ENCODE measurements around the gene PTPRG. TPM values are rescaled to one million over a fixed set of nuclear protein-coding genes. Genes with fewer than 3 reads are reported as not detected.

Gene PTPRG
- total RNA-seq, 3 donors from 2014 or later, result 0.10 to 0.19 (median 0.13) TPM

DNA sequence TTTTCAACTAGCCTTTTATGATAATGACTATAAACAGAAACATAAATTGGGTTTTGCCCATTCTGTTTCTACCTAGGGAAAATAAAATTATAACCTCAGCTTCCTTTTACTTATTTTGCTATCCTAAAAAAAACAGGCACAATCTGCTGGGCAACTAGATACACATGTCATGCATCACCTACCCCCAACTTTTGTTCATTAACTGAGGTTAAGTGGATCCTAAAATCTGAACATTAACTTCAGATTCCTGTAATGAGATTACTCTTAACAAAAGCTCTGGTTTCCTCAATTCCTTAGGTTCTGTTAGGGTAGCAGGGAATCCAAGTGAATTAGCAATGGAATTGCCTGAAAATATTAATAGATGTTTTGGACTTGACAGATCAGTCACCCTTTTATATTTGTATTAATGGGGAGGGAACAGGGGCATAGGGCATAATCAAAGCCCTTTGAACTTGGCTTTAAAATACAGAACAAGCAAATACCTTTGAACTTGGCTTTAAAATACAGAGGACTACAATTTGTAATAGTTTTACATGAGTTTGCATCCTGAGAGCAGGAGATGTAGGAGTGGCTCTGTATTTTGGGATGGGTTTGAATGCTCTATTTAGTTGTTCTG, 705.4 kb downstream of the PTPRG start:
- Mint-ChIP-seq H3K9me3 (no peaks in the 10 kb centered on the region), H3K36me3 (ENCODE audit: insufficient read depth) (no peaks in the 10 kb centered on the region), H3K4me3 (no peak overlapping the region), H3K4me1 (ENCODE audit: low read depth) (no peaks in the 10 kb centered on the region), H3K27me3 (ENCODE audit: low read depth) (peaks cover 4% of the 10 kb centered on the region)
- ATAC-seq (no peak), DNase-seq (no peak)

- no peak for DNase-seq
- Mint-ChIP-seq H3K4me3 (no peak overlapping the region), H3K9me3 (no peaks in the 10 kb centered on the region), H3K4me1 (ENCODE audit: low read depth) (no peaks in the 10 kb centered on the region), H3K27me3 (ENCODE audit: low read depth) (no peaks in the 10 kb centered on the region), H3K36me3 (ENCODE audit: insufficient read depth) (no peaks in the 10 kb centered on the region)
- ATAC-seq, result no peak
Measured at GRCh38 chr3:62276658-62277180, 715.3 kb downstream of the PTPRG start.

DNA sequence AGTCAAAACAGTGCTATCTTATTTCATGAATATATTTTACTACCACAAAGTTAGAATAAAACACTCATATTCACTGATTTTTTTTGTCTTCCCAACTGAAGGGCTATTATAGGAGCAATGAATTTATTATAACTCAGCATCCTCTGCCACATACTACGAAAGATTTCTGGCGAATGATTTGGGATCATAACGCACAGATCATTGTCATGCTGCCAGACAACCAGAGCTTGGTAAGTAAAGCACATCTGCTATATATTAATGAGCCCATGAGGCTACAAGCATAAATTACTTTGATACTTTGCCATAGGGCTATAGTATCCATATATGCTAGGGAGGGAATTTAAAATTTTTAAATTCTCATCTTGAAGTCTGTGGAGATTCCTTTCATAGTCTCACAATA, 716.1 kb downstream of the PTPRG start:
- Mint-ChIP-seq H3K36me3 (ENCODE audit: insufficient read depth) (no peaks in the 10 kb centered on the region), H3K27me3 (ENCODE audit: low read depth) (no peaks in the 10 kb centered on the region), H3K4me3 (no peak overlapping the region), H3K4me1 (ENCODE audit: low read depth) (no peaks in the 10 kb centered on the region), H3K9me3 (no peaks in the 10 kb centered on the region)
- DNase-seq (no peak), ATAC-seq (no peak)

DNA sequence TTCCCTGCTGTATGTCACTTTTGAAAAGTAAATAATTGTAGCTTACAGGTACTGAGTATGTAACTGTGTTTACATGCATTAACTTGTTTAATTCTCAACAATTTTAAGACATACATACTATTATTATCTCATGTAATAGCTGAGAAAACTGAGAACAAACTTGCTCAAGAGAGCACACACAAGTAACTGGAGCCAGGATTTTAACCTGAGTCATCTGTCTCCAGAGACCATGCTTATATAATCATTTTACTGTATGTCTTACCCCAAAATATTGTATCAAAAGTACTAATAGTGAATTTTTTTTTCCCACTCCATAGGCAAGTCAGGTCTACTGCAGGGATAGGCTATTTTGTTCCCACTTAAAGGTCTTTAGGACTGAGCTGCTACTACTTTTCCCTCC, 716.6 kb downstream of the PTPRG start:
- Mint-ChIP-seq H3K9me3 (no peaks in the 10 kb centered on the region), H3K4me1 (ENCODE audit: low read depth) (no peaks in the 10 kb centered on the region), H3K27me3 (ENCODE audit: low read depth) (no peaks in the 10 kb centered on the region), H3K36me3 (ENCODE audit: insufficient read depth) (no peaks in the 10 kb centered on the region), H3K4me3 (no peak overlapping the region)
- ATAC-seq (no peak), DNase-seq (no peak)

DNA sequence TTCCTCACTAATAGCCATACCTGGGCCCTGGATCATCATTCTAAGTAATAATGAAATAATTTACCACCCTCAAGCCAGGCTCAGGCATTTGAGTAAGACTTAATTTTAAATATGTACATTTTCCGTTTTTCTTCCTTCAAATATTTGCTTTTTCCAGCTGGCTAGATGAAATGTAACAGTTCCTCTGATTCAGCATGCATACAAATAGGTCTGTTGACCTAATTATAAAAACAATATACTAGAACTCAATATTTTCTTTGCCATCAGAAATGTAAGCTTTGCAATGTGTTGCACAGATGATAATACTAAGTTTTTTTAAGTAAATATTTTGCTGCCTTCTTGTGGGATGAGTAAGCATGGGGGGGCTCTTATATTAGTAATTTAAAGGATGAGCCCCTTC, 720.4 kb downstream of the PTPRG start:
- Mint-ChIP-seq H3K36me3 (ENCODE audit: insufficient read depth) (no peaks in the 10 kb centered on the region), H3K4me1 (ENCODE audit: low read depth) (no peaks in the 10 kb centered on the region), H3K27me3 (ENCODE audit: low read depth) (no peaks in the 10 kb centered on the region), H3K4me3 (no peak overlapping the region), H3K9me3 (no peaks in the 10 kb centered on the region)
- no peak for DNase-seq
- ATAC-seq, result no peak

GRCh38 chr3:62284442-62284841, 723.1 kb downstream of the PTPRG start:
- Mint-ChIP-seq H3K4me1 (ENCODE audit: low read depth) (no peaks in the 10 kb centered on the region), H3K4me3 (no peak overlapping the region), H3K27me3 (ENCODE audit: low read depth) (no peaks in the 10 kb centered on the region), H3K36me3 (ENCODE audit: insufficient read depth) (no peaks in the 10 kb centered on the region), H3K9me3 (no peaks in the 10 kb centered on the region)
- ATAC-seq (no peak), DNase-seq (no peak)

DNA sequence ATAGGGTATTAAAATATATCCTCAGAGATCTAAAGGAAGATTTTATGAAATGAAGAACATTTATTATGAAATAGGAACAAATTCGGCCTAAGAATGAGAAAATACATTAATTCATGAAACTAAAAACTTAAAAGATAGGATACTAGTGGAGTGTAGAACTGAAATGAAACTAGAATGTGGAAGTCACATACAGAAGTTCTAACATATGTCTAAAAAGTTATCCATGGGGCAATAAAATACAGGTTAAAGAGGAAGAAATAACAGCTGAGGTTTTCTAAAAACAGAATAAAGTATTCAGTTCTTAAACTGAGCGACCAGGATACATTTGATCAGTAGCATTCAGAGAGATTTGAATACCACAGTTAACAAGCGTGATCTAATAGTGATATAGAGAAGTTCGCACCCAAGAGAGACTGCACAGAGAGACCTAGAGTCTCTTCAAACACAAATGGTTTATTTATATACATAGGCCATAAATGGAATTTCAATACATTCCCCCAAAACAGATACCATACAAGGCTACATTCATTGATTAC, 726.1 kb downstream of the PTPRG start:
- no peaks in the 10 kb centered on the region for H3K36me3 Mint-ChIP-seq (ENCODE audit: insufficient read depth)
- H3K9me3 Mint-ChIP-seq, result no peaks in the 10 kb centered on the region
- no peaks in the 10 kb centered on the region for H3K27me3 Mint-ChIP-seq (ENCODE audit: low read depth)
- H3K4me3 Mint-ChIP-seq, result no peak overlapping the region
- no peak for ATAC-seq
- H3K4me1 Mint-ChIP-seq (ENCODE audit: low read depth), result no peaks in the 10 kb centered on the region
- no peak for DNase-seq

DNA sequence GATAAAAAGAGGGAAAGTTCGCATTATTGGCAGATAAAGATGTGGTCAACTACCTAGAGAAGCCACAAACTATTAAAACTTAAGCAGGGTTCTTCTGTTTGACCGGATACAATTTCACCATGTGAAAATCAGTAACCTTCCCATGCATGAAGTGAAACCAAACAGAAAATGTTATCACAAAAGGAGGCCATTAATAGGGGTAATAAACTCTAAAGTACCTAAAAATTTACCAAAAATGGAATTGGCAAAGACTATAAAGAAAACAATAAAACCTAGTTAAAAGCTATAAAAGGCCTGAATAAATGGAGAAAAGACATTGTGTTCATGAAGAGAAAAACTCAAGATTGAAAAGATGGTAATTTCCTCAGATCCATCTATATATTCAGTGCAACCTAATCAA, 728.6 kb downstream of the PTPRG start:
- H3K4me1 Mint-ChIP-seq (ENCODE audit: low read depth), result no peaks in the 10 kb centered on the region
- no peaks in the 10 kb centered on the region for H3K27me3 Mint-ChIP-seq (ENCODE audit: low read depth)
- no peak overlapping the region for H3K4me3 Mint-ChIP-seq
- H3K9me3 Mint-ChIP-seq, result no peaks in the 10 kb centered on the region
- no peaks in the 10 kb centered on the region for H3K36me3 Mint-ChIP-seq (ENCODE audit: insufficient read depth)
- DNase-seq, result no peak
- ATAC-seq, result no peak

DNA sequence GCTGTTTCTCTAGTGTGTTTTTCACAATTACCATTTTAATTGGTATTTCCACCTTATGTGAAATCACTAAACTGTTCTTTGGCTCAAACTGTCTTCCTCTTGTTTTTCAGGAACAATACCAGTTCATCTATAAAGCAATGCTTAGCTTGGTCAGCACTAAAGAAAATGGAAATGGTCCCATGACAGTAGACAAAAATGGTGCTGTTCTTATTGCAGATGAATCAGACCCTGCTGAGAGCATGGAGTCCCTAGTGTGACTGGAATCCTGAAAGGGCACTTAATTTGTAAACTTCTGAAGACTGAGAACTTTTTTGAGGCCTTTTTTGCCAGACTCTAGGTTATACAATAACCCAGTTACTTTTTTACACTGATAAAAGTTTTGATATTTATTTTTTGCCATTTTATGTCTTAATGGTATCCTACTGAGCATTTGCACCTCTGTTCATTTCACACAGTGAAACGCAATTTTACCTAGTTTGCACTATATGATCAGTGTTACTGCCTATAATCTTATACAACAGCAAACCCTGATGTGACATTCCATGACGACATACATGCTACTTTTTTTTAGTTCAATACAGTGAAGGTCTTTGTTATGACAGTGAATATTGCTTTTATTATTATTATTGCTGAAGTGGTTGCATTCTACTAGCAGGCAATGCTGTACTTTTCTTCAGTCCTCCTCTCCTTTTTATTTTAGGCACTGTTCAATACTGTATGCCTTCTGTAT, 731.8 kb downstream of the PTPRG start:
- H3K4me1 Mint-ChIP-seq (ENCODE audit: low read depth), result no peaks in the 10 kb centered on the region
- no peak for ATAC-seq
- no peak for DNase-seq
- H3K4me3 Mint-ChIP-seq, result no peak overlapping the region
- H3K9me3 Mint-ChIP-seq, result no peaks in the 10 kb centered on the region
- H3K27me3 Mint-ChIP-seq (ENCODE audit: low read depth), result no peaks in the 10 kb centered on the region
- H3K36me3 Mint-ChIP-seq (ENCODE audit: insufficient read depth), result no peaks in the 10 kb centered on the region

DNA sequence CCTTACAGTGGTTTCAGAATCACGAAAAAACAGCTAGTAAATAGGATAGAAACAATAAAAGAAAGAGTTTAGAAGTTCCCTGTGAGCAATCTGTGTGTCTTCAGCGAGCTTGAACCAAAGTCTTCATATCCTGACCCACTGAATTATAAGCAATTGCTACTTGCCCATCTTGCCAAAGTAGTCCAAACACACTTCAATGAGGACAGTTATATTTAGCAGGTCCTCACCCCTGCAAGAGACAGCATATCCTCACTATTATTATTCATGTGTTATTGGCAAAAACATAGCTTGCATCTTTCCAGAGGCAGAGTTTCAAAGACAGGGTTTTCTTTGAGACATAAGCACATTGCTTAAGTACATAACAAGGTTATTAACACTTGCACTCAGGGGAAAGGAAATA, 734.2 kb downstream of the PTPRG start:
- Mint-ChIP-seq H3K4me1 (ENCODE audit: low read depth) (no peaks in the 10 kb centered on the region), H3K9me3 (no peaks in the 10 kb centered on the region), H3K36me3 (ENCODE audit: insufficient read depth) (no peaks in the 10 kb centered on the region), H3K4me3 (no peak overlapping the region), H3K27me3 (ENCODE audit: low read depth) (no peaks in the 10 kb centered on the region)
- DNase-seq, result no peak
- no peak for ATAC-seq

DNA sequence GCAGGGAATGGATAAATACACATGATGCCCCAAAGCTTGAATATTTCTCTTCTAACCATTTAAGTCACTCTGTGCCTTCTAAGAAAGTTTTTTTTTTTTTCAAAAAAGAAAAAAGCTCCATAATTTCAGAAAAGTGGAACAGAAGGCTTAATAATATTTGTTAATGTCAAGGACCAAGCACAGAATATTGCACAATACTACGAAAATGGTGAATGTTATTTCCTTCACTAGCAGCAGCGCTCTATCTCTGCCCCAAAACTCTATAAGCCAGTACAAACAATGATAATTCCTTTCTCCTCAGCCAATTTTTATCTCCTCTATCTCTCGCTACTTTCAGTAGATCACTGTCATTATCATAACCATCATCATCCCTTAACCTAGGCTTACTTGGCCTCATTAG, 739.2 kb downstream of the PTPRG start:
- no peaks in the 10 kb centered on the region for H3K36me3 Mint-ChIP-seq (ENCODE audit: insufficient read depth)

GRCh38 chr3:62312201-62312600, 750.8 kb downstream of the PTPRG start:
- ATAC-seq, result no peak
- Mint-ChIP-seq H3K4me1 (ENCODE audit: low read depth) (no peaks in the 10 kb centered on the region), H3K9me3 (no peaks in the 10 kb centered on the region), H3K4me3 (no peak overlapping the region), H3K36me3 (ENCODE audit: insufficient read depth) (no peaks in the 10 kb centered on the region), H3K27me3 (ENCODE audit: low read depth) (peaks cover 8% of the 10 kb centered on the region)
- no peak for DNase-seq

More for the DNA sequence above, 739.2 kb downstream of the PTPRG start:
- ATAC-seq, result no peak
- DNase-seq, result no peak
- Mint-ChIP-seq H3K9me3 (peaks cover 23% of the 10 kb centered on the region), H3K4me3 (no peak overlapping the region), H3K4me1 (ENCODE audit: low read depth) (no peaks in the 10 kb centered on the region), H3K27me3 (ENCODE audit: low read depth) (peaks cover 2% of the 10 kb centered on the region)

GRCh38 chr3:62316525-62316924, 755.2 kb downstream of the PTPRG start:
- H3K36me3 Mint-ChIP-seq (ENCODE audit: insufficient read depth), result no peaks in the 10 kb centered on the region
- no peak overlapping the region for H3K4me3 Mint-ChIP-seq
- peaks cover 7% of the 10 kb centered on the region for H3K9me3 Mint-ChIP-seq
- H3K4me1 Mint-ChIP-seq (ENCODE audit: low read depth), result peaks cover 7% of the 10 kb centered on the region
- peaks cover 31% of the 10 kb centered on the region for H3K27me3 Mint-ChIP-seq (ENCODE audit: low read depth)
- no peak for DNase-seq
- ATAC-seq, result no peak

DNA sequence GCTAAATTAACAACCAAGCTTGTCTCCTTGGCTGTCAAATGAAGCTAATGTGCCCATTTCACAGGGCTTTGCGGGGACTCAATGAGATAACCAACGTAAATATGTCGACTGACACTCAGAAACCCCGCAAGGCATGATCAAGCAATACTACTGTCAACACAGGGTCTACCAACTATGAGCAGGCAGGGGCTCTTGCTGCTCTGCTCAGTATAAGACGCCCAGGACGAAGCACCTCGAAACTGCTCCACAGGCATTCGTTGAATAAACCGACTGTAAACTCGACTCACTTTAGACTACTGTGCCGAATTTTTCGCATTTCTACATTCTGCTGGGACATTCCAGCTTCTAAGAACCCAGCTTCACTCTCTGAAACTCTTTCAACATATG, 757.0 kb downstream of the PTPRG start:
- Mint-ChIP-seq H3K27me3 (ENCODE audit: low read depth) (peaks cover 31% of the 10 kb centered on the region), H3K4me1 (ENCODE audit: low read depth) (peaks cover 7% of the 10 kb centered on the region), H3K4me3 (peak overlapping the region; percentile 91), H3K9me3 (peaks cover 7% of the 10 kb centered on the region), H3K36me3 (ENCODE audit: insufficient read depth) (no peaks in the 10 kb centered on the region)
- ATAC-seq (peak in 1 of 2 donors; percentile 13), DNase-seq (no peak)
